Measurements from ENCODE around the gene PPARD.
A peak's percentile ranks its signal among the peaks of the same experiment; 100 is the strongest.
"Not testable (repeated sequence)": the region's sequence is repeated elsewhere in the genome, so short reads cannot be mapped to it uniquely, and the experiment has no call there.

The PPARD gene

DNA sequence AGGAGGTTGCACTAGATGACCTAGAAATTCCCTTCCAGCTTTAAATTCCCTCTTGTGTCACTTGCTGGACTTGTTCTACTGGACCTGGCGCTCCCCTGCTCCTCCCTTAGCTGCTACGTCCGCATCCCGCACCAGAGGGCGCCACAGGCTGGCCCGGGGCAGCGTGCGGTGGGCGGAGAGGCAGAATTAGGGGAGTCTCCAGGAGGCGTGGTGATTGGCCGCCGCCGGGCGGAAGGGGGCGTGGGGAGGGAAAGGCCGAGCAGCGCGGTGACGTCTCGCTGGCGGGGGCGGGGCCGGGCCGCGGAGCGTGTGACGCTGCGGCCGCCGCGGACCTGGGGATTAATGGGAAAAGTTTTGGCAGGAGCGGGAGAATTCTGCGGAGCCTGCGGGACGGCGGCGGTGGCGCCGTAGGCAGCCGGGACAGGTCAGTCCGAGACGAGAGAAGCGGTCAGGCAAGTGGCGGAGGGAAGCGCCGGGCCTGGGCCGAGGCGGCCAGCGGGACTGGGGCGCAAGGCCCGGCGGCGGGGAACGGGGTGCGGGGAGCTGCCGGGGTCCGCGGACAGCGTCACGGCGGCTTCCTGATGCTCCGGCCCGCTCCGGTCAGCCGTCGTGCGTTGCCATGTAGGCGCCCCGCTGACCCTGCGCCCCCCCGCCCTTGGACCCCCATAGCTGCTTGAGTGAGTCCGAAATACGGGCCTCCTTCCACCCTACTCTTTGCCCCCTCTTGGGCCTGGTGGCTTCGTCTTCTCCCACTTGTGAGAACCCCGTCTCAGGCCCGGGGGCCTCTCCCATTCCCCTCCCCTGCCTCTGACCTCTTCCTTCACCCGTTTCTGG is at the start of gene PPARD:
Gene PPARD, plus strand, starts transcription at position 301 of the 834 bp plus-strand sequence. CDS start 68,530 bp downstream, outside the sequence.
- DNase-seq (ENCODE audit: low read depth) = peak; percentile 96

DNA sequence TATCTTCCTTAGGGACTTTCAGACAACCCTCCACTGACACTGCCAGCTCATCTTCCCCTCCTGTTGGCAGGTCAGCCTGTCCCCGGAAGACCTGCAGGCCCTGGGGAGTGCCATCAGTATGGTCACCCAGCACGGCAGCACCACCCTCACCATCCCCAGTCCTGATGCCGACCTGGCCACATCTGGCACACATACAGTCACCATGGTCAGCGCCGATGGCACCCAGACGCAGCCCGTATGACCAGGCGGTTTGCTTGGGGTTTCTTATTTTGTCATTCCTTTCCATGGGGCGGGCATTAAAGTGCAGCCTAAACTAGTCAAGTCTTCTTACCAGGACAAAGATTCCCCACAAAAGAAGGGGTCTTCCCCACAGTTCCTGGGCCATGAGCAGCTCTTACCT is 48.7 kb upstream of the PPARD start:
- no peak for DNase-seq (ENCODE audit: low read depth)

DNA sequence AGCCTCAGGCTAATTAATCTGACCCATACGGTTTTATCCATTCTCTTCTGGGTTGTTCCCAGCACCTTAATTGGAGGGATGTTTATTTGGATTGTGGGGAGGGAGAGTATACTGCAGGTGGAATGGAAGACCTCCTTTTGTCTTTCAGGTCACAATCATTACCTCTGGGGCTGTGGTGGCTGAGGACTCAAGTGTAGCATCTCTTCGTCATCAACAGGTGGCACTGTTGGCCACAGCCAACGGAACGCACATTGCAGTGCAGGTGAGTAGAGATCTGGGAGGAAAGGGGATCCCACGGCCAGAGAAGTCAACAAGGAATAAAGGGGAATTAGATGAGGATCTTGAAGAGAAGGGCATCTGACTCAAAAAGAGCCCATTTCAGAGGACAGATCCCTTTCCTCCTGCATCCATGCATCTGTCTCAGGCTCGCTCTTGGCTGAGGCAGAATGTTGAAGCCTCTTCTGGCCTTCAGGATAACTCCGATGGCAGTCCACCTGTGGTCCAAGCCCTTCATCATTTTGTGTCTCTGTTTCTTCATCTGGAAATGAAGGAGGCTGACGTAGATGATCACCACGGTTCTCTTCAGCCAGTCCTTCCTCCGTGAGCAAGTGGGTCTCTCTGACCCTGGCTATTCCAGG is 47.9 kb upstream of the PPARD start:
- DNase-seq (ENCODE audit: low read depth) = peak; percentile 32

DNA sequence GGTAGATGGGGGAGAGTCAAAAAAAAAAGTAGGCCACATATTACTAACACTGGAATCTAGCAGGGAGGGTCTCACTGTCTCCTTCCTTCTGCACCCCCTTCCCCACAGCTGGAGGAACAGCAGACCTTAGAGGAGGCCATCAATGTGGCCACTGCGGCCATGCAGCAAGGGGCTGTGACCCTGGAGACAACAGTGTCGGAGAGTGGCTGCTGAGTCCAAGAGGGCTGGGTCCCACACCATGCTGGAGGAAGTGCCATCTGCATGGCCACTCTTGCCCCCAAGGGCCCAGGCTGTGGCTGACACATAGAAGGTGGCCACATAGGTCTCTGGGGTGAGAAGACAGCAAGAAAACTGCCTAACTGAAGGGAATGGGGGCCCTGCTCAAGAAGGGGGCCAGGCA is 47.3 kb upstream of the PPARD start:
- DNase-seq (ENCODE audit: low read depth) = no peak

DNA sequence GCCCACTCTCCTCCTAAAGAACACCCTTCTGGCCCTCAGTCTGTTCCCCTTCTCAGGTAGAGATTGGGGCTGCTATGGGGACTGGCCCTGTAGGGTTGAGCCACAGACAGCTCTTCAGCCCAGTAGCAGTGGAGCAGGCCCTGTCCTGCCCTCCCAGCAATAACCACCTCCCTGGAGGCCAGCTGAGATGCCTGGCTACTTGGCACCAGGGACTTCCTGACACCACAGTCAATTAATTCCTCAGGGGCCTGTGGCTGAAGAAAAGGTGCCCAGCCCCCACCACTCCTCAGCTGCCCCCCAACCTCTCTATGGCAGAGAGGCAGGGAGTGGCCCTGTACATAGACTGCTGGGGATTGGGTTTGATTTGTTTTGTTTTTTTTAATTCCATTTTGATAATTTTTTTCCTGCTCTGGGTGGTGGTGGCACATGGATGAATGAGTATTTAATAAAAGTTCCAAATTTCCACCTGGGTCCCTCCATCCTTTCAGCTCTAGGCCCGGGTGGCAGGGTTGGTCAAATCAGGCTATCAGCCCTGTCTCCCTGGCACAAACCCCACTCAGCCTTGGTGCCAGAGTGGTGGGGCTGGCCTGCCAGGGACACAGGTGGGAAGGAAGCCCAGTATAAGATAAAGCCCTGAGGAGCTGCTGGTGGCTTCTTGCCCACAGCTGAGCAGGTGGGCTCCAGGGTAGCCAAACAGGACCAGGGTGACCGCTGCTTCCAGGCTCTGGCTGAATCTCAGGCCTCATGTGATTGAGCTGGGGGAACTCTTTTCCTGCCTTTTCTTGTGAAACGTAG is 46.6 kb upstream of the PPARD start:
- DNase-seq (ENCODE audit: low read depth) = no peak

DNA sequence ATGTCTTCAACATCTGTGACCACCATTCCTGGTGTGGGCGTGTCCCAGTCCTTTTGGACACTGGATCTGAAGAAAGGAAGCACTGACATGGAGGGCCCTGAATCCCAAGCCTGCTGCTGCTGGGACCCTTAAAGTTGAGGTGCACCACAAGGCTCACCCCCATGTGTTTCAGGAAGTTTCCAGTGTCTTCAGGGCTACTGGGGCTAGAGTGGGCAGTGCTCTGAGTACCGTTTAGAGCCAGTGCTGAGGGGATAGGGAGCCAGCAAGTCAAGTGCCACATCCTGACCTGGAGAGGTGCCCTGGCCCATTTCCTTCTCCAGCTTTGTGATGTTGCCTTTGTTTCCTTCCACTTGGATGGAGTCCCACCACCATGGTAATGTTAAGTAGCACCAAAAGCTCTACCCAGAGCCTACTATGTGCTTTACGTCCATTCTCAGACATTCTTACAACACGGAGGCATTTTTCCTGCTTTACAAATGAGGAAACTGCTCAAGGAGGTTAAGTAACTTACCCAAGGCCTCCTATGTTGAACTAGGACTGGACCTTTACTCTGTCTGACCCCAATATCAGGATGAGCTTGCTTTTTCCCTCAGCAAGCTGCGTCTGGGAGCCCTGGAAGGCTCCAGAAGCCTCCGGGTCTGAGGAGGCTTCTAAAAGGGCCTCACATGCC is 45.3 kb upstream of the PPARD start:
- DNase-seq (ENCODE audit: low read depth) = no peak

DNA sequence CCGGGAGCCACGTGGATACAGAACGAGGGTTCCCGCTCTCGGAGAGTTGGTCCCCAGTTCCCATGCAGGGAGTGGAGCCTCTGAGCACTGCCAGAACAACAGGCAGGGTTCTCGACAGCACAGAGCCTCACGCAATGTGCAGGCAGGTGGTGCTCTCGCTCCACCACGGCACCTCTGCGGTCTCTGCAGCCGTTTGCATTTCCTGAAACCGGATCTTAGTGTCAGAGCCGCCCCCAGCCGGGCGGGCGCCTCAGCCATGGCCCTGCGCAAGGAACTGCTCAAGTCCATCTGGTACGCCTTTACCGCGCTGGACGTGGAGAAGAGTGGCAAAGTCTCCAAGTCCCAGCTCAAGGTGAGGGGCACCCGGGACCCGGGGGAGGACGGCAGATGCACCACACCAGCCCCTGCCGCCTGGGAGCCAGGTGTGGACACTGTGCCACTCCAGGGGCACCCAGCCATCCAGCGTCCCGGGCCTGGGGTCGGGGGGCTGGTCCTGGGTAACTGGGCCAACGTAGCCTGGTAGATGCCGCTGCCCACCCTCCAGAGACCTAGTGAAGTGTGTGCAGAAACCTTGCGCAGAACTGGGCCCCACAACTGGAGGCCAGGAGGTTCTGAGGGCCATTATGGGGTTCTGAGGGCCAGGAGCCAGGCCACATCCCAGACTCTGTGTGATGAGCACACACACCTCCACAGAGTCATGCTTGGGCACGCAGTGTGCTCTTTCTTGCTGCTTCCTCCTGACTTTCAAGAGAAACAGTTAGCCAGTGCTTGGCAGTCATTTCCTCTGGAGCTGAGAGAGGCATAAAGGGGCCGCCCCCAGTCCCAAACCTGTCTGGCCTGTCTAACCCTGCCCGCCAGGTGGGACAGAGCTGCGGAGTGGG is 44.5 kb upstream of the PPARD start, which contains the start of gene DEF6:
Gene DEF6, plus strand, starts transcription at position 218 of the 881 bp plus-strand sequence. Its CDS starts 39 bp downstream, at position 257.
- DNase-seq (ENCODE audit: low read depth) = peak; percentile 83

DNA sequence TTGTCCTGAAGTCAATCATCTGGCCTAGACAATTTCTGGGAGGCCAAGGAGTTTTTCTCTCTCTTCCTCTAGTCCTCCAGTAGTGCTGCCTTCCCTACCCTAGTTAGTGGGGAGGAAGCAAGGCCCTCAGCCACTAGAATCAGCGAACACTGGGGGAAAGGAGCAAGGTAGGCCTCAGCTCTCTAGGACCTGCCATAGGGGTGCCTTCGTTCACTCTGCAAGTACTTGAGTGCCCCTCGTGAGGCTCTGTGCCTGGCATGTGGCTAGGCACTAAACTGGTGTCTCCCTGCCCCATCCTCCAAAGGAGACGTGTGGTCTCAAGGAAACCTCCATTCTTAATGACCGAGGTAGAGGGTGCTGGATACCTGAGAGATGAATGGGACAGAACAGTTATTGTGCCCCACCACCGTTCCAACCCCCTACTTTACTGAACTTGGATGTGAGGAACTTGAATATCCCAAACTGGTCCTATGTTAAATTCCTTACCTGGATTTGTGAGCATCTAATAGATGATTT is 43.7 kb upstream of the PPARD start:
- no peak for DNase-seq (ENCODE audit: low read depth)

DNA sequence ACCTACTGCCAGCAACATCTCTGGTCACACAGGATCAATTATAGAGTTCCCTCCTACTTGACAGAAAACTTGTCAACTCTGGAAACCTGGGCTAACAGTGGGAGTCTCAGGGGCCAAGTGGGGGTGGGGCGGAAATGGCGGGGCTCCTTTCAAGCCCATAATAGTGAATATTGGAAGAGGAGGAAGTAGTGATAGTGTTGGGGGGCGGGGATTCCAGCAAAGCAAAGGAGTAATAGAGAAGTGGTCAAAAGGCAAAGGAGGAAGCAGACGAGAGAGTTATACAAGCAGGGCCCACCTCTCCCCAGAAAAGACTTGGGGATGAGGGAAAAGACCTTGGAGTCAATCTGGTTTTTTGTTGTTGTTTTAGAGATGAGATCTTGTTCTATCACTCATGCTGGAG is 42.7 kb upstream of the PPARD start:
- DNase-seq (ENCODE audit: low read depth) = no peak

DNA sequence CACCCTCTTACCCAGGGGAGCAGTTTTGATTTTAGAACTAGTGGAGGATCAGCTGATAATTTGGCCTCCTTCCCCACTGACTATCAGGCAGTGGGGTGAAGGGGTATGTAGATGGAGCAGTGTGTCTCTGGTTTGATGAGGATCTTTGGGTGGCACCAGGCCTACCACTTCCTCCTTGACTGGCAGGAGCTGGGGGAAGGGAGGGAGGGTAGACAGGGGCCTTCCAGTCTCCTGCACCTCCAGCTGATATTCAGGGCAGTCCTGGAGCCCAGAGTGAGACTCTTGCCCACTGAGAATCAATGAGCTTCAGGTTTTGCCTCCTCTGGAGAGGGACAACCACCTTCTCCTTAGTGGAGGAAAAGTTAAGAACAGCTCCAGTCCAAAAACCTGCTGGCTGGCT is 41.5 kb upstream of the PPARD start:
- DNase-seq (ENCODE audit: low read depth) = no peak

DNA sequence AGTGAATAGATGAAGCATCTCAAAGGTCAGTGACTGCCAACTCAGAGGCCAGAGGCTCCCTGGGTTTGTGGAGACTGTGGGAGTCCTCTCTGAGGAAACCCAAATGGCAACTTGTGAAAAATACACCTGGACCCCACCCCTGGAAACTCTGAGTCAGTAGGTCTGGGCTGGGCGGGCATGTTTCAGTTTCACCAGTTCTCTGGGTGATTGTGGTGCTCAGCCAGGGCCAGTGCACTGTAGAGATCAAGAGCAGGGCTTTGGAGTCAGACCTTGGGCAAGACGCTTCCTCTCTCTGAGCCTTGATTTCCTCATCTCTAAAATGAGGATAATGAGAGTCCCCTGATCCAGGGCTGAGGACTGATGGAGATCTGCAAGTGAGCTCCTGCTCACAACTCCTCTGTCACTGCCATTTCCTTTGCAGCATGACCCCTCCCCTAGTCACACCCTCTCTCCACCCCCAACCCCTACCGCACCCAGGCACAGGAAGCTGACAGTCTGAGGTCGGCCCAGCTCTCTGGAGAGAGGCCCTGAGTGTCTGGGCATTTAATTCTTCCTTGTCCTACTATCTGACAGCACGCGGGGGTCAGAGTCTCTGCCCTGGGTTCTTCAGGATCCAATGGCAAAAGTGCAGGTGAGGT is 39.6 kb upstream of the PPARD start:
- peak; percentile 86 for DNase-seq (ENCODE audit: low read depth)

DNA sequence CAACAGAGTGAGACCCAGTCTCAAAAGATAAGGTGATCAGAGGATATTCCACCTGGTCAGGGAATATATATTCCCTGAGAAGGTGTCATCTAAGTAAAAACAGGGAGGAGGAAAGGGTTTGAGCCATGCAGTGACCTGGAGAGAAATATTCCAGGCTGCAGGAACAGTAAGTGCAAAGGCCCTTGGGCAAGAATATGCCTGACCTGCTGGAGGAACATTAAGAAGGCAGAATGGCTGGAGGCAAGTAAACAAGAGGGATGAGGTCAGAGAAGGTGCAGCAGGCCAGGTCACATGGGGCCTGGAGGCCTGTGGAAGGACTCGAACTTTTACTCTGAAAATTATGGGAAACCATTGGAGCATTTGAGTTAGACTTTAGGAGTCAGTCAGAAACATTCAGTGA is 38.1 kb upstream of the PPARD start:
- no peak for DNase-seq (ENCODE audit: low read depth)

DNA sequence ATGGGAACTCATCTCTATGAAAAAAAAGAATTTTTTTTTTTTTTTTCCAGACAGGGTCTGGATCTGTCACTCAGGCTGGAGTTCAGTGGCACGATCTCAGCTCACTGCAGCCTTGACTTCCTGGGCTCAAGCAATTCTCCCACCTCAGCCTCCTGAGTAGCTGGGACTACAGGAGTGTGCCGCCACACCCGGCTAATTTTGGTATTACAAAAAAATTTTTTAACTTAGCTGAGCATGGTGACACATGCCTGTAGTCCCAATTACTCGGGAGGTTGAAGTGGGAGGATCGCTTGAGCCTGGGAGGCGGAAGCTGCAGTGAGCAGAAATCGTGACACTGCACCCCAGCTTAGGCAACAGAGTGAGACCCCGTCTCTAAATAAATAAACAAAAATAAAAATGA is 37.2 kb upstream of the PPARD start:
- no peak for DNase-seq (ENCODE audit: low read depth)

DNA sequence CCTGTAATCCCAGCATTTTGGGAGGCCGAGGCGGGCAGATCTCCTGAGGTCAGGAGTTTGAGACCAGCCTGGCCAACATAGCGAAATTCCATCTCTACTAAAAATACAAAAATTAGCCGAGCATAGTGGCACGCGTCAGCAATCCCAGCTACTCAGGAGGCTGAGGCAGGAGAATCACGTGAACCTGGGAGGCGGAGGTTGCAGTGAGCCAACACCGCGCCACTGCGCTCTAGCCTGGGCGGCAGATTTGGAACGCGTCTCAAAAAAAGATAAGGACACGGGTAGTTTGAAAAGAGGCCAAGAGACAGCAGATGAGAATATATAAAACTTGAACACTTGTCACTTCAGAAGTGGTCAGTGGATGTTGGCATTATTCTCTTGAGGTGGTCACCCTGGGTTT is 35.2 kb upstream of the PPARD start:
- DNase-seq (ENCODE audit: low read depth) = not testable (repeated sequence)

DNA sequence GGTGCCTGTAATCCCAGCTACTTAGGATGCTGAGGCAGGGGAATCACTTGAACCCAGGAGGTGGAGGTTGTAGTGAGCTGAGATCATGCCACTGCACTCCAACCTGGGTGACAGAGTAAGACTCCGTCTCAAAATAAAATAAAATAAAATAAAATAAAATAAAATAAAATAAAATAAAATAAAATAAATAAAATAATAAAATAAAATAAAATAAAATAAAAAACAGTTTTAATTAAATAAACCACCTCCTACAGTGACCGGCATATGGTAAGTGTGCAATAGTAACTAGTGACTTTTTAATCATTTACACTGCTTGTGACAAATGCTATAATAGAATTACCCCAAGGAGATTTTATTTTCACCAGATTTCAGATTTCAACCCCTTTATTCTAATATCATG is 33.8 kb upstream of the PPARD start:
- DNase-seq (ENCODE audit: low read depth) = not testable (repeated sequence)

DNA sequence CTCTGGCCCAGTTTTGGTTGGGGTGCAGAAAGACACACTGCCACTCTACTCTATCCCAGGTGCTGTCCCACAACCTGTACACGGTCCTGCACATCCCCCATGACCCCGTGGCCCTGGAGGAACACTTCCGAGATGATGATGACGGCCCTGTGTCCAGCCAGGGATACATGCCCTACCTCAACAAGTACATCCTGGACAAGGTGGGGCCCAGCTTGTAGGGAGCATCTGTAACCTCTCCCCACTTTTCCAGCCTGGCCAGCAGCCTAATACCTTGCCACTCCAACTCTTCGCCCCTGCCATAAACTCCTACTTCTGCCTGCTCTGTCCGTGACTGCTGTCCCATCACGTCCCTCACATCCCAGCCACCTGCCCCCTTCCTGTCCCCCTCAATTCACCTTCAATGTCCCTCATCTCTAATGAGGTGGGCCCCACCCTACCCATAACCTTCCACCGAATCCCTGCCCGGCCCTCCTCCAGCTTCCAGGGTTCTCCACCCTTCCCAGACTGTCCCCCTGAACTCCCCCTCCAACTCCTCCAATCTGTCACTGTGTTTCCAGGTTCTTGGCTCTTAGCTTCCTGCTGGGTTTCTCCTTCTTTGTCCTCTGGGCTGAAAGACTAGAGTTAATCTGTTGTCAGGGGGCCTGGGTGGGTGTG is 32.6 kb upstream of the PPARD start:
- no peak for DNase-seq (ENCODE audit: low read depth)

DNA sequence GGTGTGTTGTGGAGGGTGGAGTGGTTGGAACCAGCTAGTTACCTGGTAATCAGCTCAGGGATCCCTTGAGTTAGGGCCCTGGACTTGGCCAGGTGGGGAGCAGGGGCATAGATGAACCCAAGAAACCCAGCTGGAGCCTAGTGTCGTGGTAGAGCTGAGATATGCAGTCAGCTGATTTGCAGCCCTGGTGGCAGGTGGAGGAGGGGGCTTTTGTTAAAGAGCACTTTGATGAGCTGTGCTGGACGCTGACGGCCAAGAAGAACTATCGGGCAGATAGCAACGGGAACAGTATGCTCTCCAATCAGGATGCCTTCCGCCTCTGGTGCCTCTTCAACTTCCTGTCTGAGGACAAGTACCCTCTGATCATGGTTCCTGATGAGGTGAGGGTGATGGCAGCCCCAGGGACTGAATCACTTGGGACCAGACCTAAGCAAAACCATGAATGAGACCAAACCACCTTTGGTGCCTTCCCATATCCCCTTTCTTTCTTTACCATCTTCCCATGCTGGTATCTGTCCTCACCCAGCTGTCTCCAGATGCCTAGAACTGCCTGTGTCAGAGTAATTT is 32.0 kb upstream of the PPARD start:
- DNase-seq (ENCODE audit: low read depth) = no peak

DNA sequence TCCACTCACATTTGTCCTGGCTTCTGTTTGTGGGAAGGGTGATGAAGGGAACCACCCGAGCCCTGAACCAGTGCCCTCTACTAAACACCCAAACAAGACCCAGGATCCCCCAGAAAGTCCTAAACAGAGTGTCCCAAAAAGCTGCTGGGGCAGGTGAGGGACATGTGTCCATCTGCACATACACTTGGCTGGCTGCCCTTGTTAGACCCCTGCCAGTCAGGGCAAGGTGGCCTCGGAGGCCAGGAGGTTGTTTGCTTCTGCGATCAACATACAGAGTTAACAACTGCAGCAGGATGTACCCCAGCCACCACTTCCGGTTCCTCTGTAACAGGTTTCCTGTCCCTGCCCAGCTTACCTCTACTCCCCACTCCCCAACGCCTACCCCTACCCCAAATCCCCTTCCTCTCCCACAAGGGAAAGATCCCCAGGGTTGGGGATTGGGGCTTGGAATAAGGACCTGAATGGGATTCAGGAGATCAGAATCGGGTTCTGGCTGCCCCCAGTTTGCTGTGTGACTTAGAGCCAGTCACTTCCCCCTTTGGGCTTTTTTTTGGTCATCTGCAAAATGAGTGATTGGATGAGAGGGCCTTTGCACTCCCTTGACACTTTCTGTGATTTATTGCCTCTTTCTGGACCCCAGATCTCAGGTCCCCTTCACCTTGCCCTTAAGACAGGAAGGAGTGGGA is 30.8 kb upstream of the PPARD start:
- DNase-seq (ENCODE audit: low read depth) = peak; percentile 32

Measured in stimulated activated CD4-positive, alpha-beta T cell treated with anti-CD3 and anti-CD28 coated beads, Interleukin-2, amount 100 ng/mL, for 4 hours (primary cell).